AG04450 (cell line): ENCODE data around the gene FOXK2. TPM values are rescaled to one million over a fixed set of nuclear protein-coding genes. Genes with fewer than 3 reads are reported as not detected.

Experiments
- CTCF ChIA-PET: fragments of 300-600, 350-600 bp; formaldehyde crosslinking; extraction: SDS; loops from one replicate; lab custom pipeline; 2022; ENCODE audit warnings: antibody characterized with exemption, inconsistent platforms; lab: Charles Lee
- POLR2A ChIA-PET: fragments of 350-600 bp; formaldehyde crosslinking; extraction: SDS; loops from one replicate; lab custom pipeline; 2021; ENCODE audit warnings: antibody characterized with exemption, inconsistent platforms; lab: Yijun Ruan, JAX
- DNase-seq: peaks from one replicate; pipeline ENCODE4 v3.0.0-alpha.2; 2011; ENCODE audit warnings: low read depth, low spot score
- H3K27ac ChIP-seq: one replicate; pipeline ENCODE4 v1.5.1; 2012; ENCODE audit warnings: low read depth, low read length, control low read depth
- H3K27me3 ChIP-seq: one replicate; pipeline ENCODE4 v1.6.0; 2012; ENCODE audit warnings: low read length; ENCODE audit not compliant: control insufficient read depth, insufficient read depth
- H3K4me3 ChIP-seq: 2 replicates; pipeline ENCODE4 v1.5.1; 2011; ENCODE audit warnings: mild to moderate bottlenecking, low read depth, low read length, control low read depth
- H3K9me3 ChIP-seq: 2 replicates; pipeline ENCODE4 v1.5.1; 2012; ENCODE audit warnings: low read length; ENCODE audit not compliant: control insufficient read depth, insufficient read depth
- polyA plus RNA-seq: library from polyadenylated mRNA; depleted of rRNA; stranded (reverse); fragments of >200 nt; gene quantifications from 2 replicates; pipeline ENCODE4 v1.2.3, GENCODE V29; 2011; rRNA removed
- TF ChIP-seq, protein P1 (sequence below): IDR thresholded peaks from 2 replicates; pipeline ENCODE4 v1.5.1; 2011; ENCODE audit warnings: low read depth, low read length, control low read depth, inconsistent platforms

The FOXK2 gene
- polyA plus RNA-seq, 1 experiment: 21.7 TPM

DNA sequence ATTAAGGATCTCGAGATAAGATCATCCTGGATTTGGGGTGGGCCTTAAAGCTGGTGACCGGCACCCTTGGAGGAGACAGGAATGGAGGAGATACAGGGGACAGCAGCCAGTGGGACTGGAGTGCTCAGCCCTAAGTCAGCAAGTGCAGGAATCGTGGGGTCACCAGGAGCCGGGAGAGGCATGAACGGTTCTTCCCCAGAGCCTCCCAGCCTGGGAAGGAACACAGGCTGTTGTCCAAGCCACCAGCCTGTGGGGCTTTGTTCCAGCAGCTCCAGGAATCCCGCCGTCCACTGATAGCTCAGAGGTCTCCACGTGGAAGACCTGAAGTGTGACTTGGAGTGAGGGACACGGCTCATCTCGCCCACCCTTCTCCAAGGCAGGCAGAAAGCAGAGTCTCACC, 131.2 kb downstream of the FOXK2 start:
- no peaks in the 10 kb centered on the region for H3K27me3 ChIP-seq
- ChIA-PET POLR2A (interaction anchor here (0.6 kb wide), 1 partner anchor 52 kb away, joined by 7 read pairs; no protein-coding TSS in a partner anchor), CTCF (no interaction called here)
- no peaks in the 10 kb centered on the region for H3K9me3 ChIP-seq
- no peak for DNase-seq
- TF ChIP-seq, protein P1, sequence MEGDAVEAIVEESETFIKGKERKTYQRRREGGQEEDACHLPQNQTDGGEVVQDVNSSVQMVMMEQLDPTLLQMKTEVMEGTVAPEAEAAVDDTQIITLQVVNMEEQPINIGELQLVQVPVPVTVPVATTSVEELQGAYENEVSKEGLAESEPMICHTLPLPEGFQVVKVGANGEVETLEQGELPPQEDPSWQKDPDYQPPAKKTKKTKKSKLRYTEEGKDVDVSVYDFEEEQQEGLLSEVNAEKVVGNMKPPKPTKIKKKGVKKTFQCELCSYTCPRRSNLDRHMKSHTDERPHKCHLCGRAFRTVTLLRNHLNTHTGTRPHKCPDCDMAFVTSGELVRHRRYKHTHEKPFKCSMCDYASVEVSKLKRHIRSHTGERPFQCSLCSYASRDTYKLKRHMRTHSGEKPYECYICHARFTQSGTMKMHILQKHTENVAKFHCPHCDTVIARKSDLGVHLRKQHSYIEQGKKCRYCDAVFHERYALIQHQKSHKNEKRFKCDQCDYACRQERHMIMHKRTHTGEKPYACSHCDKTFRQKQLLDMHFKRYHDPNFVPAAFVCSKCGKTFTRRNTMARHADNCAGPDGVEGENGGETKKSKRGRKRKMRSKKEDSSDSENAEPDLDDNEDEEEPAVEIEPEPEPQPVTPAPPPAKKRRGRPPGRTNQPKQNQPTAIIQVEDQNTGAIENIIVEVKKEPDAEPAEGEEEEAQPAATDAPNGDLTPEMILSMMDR: no peak
- H3K4me3 ChIP-seq: no peak overlapping the region
- H3K27ac ChIP-seq: no peak overlapping the region

DNA sequence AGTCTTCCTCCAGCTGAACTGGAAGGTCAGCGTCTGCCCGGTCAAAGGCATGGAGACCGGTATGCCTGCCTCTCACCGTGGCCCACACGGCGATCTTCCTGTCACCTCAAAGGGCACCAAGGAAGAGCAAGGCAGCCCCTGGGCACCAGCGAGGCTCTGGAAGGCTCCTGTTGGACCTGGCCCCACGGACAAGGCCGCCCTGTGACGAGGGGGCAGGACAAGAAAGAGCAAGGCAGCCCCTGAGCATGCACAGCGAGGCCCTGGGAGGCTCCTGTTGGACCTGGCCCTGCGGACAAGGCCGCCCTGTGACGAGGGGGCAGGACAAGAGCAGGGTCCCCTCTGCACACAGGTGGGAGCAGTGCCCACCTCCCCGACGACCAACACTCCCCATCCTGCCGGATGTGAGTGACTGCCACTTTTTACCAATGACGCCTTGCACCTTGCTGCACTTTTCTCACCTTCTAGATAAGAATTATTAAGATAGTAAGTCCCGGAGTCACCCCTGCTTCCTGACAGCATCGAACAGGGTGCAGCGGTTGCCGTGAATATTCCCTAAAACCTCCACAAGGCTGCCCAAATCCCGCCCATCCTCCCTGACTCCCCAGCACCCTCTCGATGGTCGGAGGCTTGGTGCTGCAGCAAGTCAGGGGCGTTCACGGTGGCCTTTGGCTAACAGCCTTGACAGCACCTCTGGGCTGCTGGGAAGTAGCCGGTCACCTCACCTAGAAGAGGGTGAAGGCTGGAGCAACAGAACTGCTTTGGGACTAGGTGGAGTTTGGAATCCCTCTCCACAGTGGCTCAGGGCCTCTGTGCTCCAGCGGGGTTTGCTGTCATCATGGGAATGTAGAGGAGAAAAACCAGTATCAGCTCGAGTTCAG, 134.4 kb downstream of the FOXK2 start:
- DNase-seq: no peak
- CTCF ChIA-PET: no interaction called here

More for the DNA sequence above, 134.4 kb downstream of the FOXK2 start:
- no peak overlapping the region for H3K4me3 ChIP-seq
- H3K27ac ChIP-seq: no peak overlapping the region
- TF ChIP-seq, protein P1: no peak
- H3K27me3 ChIP-seq: no peaks in the 10 kb centered on the region
- peaks cover under 1% of the 10 kb centered on the region; the same call in 1 of the 2 replicates for H3K9me3 ChIP-seq
- POLR2A ChIA-PET: no interaction called here

Other genes starting within 250 kb of the FOXK2 start
- gene CSNK1D, start 246.0 kb upstream of the FOXK2 start, polyA plus RNA-seq: 74.4 and 89.9 TPM in 2 replicates
- gene CD7, start 202.1 kb upstream of the FOXK2 start, polyA plus RNA-seq: 0.11 TPM in 2 replicates
- gene SECTM1, start 186.0 kb upstream of the FOXK2 start, polyA plus RNA-seq: 8.0 and 12.5 TPM in 2 replicates
- 0.04 and 0.10 TPM in 2 replicates for gene TEX19, start 160.5 kb upstream of the FOXK2 start, polyA plus RNA-seq
- not detected in 2 replicates for gene UTS2R, start 148.0 kb upstream of the FOXK2 start, polyA plus RNA-seq
- gene HEXD, start 101.4 kb upstream of the FOXK2 start, polyA plus RNA-seq: 9.1 and 9.2 TPM in 2 replicates
- 22.8 and 29.5 TPM in 2 replicates for gene OGFOD3, start 101.1 kb upstream of the FOXK2 start, polyA plus RNA-seq
- 74.8 and 82.6 TPM in 2 replicates for gene CYBC1, start 69.0 kb upstream of the FOXK2 start, polyA plus RNA-seq
- 76.1 and 82.4 TPM in 2 replicates for gene NARF, start 61.0 kb upstream of the FOXK2 start, polyA plus RNA-seq
- gene WDR45B, start 128.7 kb downstream of the FOXK2 start, polyA plus RNA-seq: 105 and 108 TPM in 2 replicates
- 5.4 and 7.2 TPM in 2 replicates for gene RAB40B, start 179.0 kb downstream of the FOXK2 start, polyA plus RNA-seq
- gene FN3KRP, start 197.0 kb downstream of the FOXK2 start, polyA plus RNA-seq: 15.1 and 16.4 TPM in 2 replicates
- 1.6 TPM in 2 replicates for gene FN3K, start 215.9 kb downstream of the FOXK2 start, polyA plus RNA-seq
- gene TBCD, start 232.3 kb downstream of the FOXK2 start, polyA plus RNA-seq: 28.5 and 39.8 TPM in 2 replicates